Measurements from ENCODE around the gene SIGLEC7. TPM values are rescaled to one million over a fixed set of nuclear protein-coding genes. Genes with fewer than 3 reads are reported as not detected.

Gene SIGLEC7
- polyA plus RNA-seq (2012; ENCODE audit: low read depth, missing spikeins): not detected

DNA sequence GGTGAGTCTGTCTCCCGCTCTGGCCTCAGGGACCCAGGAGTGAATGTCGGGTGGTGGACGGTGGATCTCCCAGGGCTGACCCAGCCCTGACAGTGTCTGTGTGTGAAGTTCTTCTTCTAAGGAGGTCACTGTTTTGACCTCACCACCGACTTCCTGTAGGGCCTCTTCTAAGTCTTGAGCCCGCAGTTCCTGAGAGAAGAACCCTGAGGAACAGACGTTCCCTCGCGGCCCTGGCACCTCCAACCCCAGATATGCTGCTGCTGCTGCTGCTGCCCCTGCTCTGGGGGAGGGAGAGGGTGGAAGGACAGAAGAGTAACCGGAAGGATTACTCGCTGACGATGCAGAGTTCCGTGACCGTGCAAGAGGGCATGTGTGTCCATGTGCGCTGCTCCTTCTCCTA, at the start of gene SIGLEC7:
SIGLEC7 (plus strand) TSS at position 183 of the 400 bp plus-strand sequence; CDS start at position 252, 69 bp downstream.
- no peak for FAIRE-seq
- no peak for DNase-seq (ENCODE audit: insufficient read length, low spot score)
- TF ChIP-seq TAF1 (IDR thresholded peaks at IDR 0.05; ENCODE audit: low read depth, low read length): no peak
- no peak for TF ChIP-seq POLR2AphosphoS5 (IDR thresholded peaks at IDR 0.05; ENCODE audit: low read depth, low read length)
- TF ChIP-seq PAX5 (IDR thresholded peaks at IDR 0.05; ENCODE audit: insufficient read depth, low read length, severe bottlenecking): no peak
- TF ChIP-seq POU2F2 (IDR thresholded peaks at IDR 0.05; ENCODE audit: low read depth, low read length): no peak
- TF ChIP-seq POLR2A (IDR thresholded peaks at IDR 0.05; ENCODE audit: low read depth, low read length): no peak
- no peak for TF ChIP-seq SPI1 (IDR thresholded peaks at IDR 0.05; ENCODE audit: low read depth, low read length)

DNA sequence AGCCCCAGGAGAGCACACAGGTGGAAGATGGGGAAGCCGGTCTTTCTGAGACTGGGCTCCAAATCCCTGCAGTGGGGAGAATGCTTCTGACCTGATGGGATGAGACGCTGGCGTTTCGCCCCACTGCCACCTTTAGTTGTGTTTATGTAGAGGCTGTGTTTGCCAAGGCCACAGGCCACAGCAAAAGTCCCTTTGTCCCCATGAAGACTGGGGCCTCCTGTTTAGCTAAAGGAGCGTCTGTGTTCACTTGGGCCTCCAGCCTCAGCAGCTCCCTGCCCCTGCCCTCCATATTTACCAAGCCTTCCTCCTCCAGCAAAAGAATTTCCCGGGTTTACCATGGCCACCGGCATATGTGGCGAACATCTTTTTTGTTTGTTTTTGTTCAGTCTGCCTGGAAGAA, 49.0 kb upstream of the SIGLEC7 start:
- DNase-seq (ENCODE audit: insufficient read length, low spot score): no peak
- FAIRE-seq: no peak
- TF ChIP-seq PAX5 (IDR thresholded peaks at IDR 0.05; ENCODE audit: insufficient read depth, low read length, severe bottlenecking) (no peak), POU2F2 (IDR thresholded peaks at IDR 0.05; ENCODE audit: low read depth, low read length) (no peak)

- TF ChIP-seq TAF1 (IDR thresholded peaks at IDR 0.05; ENCODE audit: low read depth, low read length) (no peak), SPI1 (IDR thresholded peaks at IDR 0.05; ENCODE audit: low read depth, low read length) (no peak), POU2F2 (IDR thresholded peaks at IDR 0.05; ENCODE audit: low read depth, low read length) (no peak), POLR2AphosphoS5 (IDR thresholded peaks at IDR 0.05; ENCODE audit: low read depth, low read length) (no peak)
- DNase-seq (ENCODE audit: insufficient read length, low spot score) (no peak), FAIRE-seq (no peak)
Measured at GRCh38 chr19:51093510-51094345, 48.4 kb upstream of the SIGLEC7 start.

DNA sequence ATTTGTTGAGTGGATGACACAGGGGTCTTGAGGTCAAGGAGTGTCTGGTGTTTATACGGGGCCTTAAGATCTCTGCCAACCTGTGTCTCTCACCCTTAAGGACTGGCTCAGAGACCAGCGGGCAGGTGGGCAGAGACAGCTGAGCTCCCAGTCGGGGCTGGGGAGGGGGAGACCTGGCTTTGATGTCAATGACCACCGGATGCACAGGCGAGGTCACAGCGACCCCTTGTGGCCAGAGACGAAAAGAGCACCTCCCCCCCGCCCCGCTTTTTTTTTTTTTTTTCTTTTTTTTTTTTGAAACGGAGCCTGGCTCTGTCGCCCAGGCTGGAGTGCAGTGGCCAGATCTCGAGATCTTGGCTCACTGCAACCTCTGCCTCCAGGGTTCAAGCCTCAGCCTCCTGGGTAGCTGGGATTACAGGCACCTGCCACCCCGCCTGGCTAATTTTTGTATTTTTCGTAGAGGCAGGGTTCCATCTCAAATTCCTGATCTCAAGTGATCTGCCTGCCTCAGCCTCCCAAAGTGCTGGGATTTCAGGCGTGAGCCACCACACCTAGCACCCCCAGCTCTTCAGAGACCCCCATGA, 47.3 kb upstream of the SIGLEC7 start:
- peak; percentile 70 for DNase-seq (ENCODE audit: insufficient read length, low spot score)
- TF ChIP-seq POU2F2 (IDR thresholded peaks at IDR 0.05; ENCODE audit: low read depth, low read length): no peak
- TF ChIP-seq POLR2A (IDR thresholded peaks at IDR 0.05; ENCODE audit: low read depth, low read length): no peak
- TF ChIP-seq PAX5 (IDR thresholded peaks at IDR 0.05; ENCODE audit: insufficient read depth, low read length, severe bottlenecking): no peak
- no peak for TF ChIP-seq POLR2AphosphoS5 (IDR thresholded peaks at IDR 0.05; ENCODE audit: low read depth, low read length)
- FAIRE-seq: no peak

- DNase-seq (ENCODE audit: insufficient read length, low spot score) (no peak), FAIRE-seq (peak; percentile 28)
- TF ChIP-seq SPI1 (IDR thresholded peaks at IDR 0.05; ENCODE audit: low read depth, low read length) (no peak), POLR2A (IDR thresholded peaks at IDR 0.05; ENCODE audit: low read depth, low read length) (no peak), PAX5 (IDR thresholded peaks at IDR 0.05; ENCODE audit: insufficient read depth, low read length, severe bottlenecking) (no peak), POU2F2 (IDR thresholded peaks at IDR 0.05; ENCODE audit: low read depth, low read length) (no peak), POLR2AphosphoS5 (IDR thresholded peaks at IDR 0.05; ENCODE audit: low read depth, low read length) (no peak; the same call in 1 of the 2 replicates), TAF1 (IDR thresholded peaks at IDR 0.05; ENCODE audit: low read depth, low read length) (no peak)
Measured at GRCh38 chr19:51096473-51097165, 45.5 kb upstream of the SIGLEC7 start.

DNA sequence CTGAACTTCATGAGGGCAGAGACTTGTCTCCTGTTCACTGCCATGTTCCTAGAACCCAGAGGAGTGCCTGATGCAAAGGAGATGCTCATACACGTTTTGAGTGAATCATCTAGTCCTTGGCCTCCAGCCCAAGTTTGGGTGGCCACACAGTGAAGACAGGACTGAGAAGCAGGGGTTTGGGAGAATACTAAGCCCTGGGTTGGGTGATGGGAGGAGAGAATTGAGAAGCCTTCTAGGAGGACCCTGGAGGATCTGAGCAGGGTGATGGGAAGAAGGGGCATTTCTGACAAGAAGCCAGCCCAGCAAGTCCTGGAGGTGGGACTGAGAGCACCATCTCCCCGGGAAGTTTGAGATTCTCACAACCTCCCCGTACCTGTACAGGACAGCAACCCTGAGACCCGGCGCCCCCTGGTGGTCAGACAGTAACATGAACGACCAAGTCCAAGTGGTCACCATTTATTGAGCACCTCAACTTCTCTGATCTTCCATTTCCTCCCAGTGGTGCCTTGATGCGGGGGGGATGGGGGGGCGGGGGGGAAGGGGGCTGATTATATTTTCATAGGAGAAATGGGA, 44.8 kb upstream of the SIGLEC7 start:
- TF ChIP-seq POU2F2 (IDR thresholded peaks at IDR 0.05; ENCODE audit: low read depth, low read length): no peak
- no peak for TF ChIP-seq POLR2A (IDR thresholded peaks at IDR 0.05; ENCODE audit: low read depth, low read length)
- no peak for TF ChIP-seq TAF1 (IDR thresholded peaks at IDR 0.05; ENCODE audit: low read depth, low read length)
- no peak for TF ChIP-seq SPI1 (IDR thresholded peaks at IDR 0.05; ENCODE audit: low read depth, low read length)
- no peak for TF ChIP-seq PAX5 (IDR thresholded peaks at IDR 0.05; ENCODE audit: insufficient read depth, low read length, severe bottlenecking)
- no peak for TF ChIP-seq POLR2AphosphoS5 (IDR thresholded peaks at IDR 0.05; ENCODE audit: low read depth, low read length)
- FAIRE-seq: peak; percentile 87
- peak; percentile 71 for DNase-seq (ENCODE audit: insufficient read length, low spot score)

- no peak for TF ChIP-seq PAX5 (IDR thresholded peaks at IDR 0.05; ENCODE audit: insufficient read depth, low read length, severe bottlenecking)
- no peak for TF ChIP-seq POU2F2 (IDR thresholded peaks at IDR 0.05; ENCODE audit: low read depth, low read length)
- no peak for TF ChIP-seq TAF1 (IDR thresholded peaks at IDR 0.05; ENCODE audit: low read depth, low read length)
- TF ChIP-seq POLR2AphosphoS5 (IDR thresholded peaks at IDR 0.05; ENCODE audit: low read depth, low read length): no peak
- no peak for TF ChIP-seq POLR2A (IDR thresholded peaks at IDR 0.05; ENCODE audit: low read depth, low read length)
- TF ChIP-seq SPI1 (IDR thresholded peaks at IDR 0.05; ENCODE audit: low read depth, low read length): no peak
- no peak for DNase-seq (ENCODE audit: insufficient read length, low spot score)
- no peak for FAIRE-seq
Measured at GRCh38 chr19:51097796-51098195, 44.3 kb upstream of the SIGLEC7 start.

DNA sequence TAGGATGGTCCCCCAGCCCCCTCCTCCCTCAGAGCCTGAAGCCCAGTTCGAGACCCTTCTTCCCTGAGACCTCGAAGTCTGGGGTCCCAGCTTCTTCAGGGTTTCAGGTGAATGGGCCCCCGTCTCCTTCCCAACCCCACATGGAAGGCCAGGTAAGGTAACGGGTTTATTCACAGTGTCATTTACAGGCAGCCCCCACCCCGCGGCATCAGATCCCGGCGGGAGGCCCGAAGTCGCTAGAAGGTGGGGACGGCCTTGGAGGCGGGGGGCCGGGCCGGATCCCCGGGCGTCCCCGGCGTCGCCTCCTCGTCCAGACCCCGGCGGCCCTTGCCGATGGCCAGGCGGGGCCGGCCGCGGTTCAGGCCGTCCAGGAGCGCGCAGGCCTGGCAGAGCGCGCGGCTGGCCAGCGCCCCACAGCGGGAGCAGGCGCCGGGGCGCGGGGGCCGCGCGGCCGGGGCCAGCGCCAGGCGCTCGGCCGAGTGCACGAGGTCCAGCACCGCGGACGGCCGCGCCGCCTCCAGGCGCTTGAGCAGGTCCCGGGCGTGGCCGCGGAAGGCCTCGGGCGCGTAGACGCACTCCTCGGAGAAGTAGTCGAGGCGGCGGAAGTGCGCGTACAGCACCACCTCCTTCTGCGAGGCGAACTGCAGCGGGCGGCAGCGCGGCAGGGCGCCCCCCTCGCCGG, 43.6 kb upstream of the SIGLEC7 start:
- DNase-seq (ENCODE audit: insufficient read length, low spot score) (no peak), FAIRE-seq (no peak)
- TF ChIP-seq SPI1 (IDR thresholded peaks at IDR 0.05; ENCODE audit: low read depth, low read length): no peak
- TF ChIP-seq POLR2AphosphoS5 (IDR thresholded peaks at IDR 0.05; ENCODE audit: low read depth, low read length): no peak
- no peak for TF ChIP-seq PAX5 (IDR thresholded peaks at IDR 0.05; ENCODE audit: insufficient read depth, low read length, severe bottlenecking)
- no peak for TF ChIP-seq POLR2A (IDR thresholded peaks at IDR 0.05; ENCODE audit: low read depth, low read length)
- TF ChIP-seq POU2F2 (IDR thresholded peaks at IDR 0.05; ENCODE audit: low read depth, low read length): no peak
- TF ChIP-seq TAF1 (IDR thresholded peaks at IDR 0.05; ENCODE audit: low read depth, low read length): no peak

DNA sequence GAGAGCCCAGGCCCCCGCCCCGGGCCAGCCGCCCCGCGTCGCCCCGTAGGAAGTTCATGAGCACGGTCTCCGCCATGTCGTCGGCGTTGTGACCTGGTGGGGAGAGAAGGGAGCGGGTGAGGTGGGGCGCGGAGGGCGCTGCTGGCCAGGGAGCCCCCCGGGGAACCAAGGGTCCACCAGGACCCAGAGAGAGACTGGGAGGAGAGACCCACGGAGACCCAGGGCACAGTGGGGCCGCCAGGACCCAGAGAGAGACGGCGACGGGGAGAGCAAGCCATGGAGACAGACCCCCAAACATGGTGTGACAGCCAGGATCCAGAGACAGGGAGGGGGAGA, 43.1 kb upstream of the SIGLEC7 start:
- no peak for DNase-seq (ENCODE audit: insufficient read length, low spot score)
- FAIRE-seq: no peak
- TF ChIP-seq POLR2A (IDR thresholded peaks at IDR 0.05; ENCODE audit: low read depth, low read length) (no peak), POLR2AphosphoS5 (IDR thresholded peaks at IDR 0.05; ENCODE audit: low read depth, low read length) (no peak), POU2F2 (IDR thresholded peaks at IDR 0.05; ENCODE audit: low read depth, low read length) (no peak), TAF1 (IDR thresholded peaks at IDR 0.05; ENCODE audit: low read depth, low read length) (no peak), SPI1 (IDR thresholded peaks at IDR 0.05; ENCODE audit: low read depth, low read length) (no peak), PAX5 (IDR thresholded peaks at IDR 0.05; ENCODE audit: insufficient read depth, low read length, severe bottlenecking) (no peak)
